Kidney (tissue), 14 donors: ENCODE results near the gene ROCK2. TPM values are rescaled to one million over a fixed set of nuclear protein-coding genes. Genes with fewer than 3 reads are reported as not detected.

Experiments
- DNase-seq, 5 donors: peaks; one replicate each; pipeline ENCODE4 v3.0.0-alpha.2; 2013 to 2020
- FAIRE-seq: peaks from 2 replicates; lab custom pipeline; 2012; peaks lifted over from hg19 to GRCh38; lab: Jason Lieb, UNC
- H3K27ac ChIP-seq, 2 donors: one replicate each; pipeline ENCODE4 v1.7.0; 2013; ENCODE audit warnings: low read depth in 2 of 2, low read length in 2 of 2, inconsistent platforms in 1 of 2
- H3K27me3 ChIP-seq: one replicate; pipeline ENCODE4 v1.7.1; 2013; ENCODE audit warnings: low read length, inconsistent platforms; ENCODE audit not compliant: control insufficient read depth, insufficient read depth
- H3K36me3 ChIP-seq, 3 donors: one replicate each; pipeline versions ENCODE4 v1.7.0 to v1.7.1; 2013; ENCODE audit warnings: low read length in 3 of 3, control low read depth in 1 of 3, inconsistent platforms in 1 of 3; ENCODE audit not compliant: insufficient read depth in 3 of 3, control insufficient read depth in 2 of 3
- H3K4me1 ChIP-seq, 3 donors: one replicate each; pipeline versions ENCODE4 v1.7.0 to v1.7.1; 2013; ENCODE audit warnings: low read length in 3 of 3, inconsistent platforms in 1 of 3, low read depth in 1 of 3; ENCODE audit not compliant: control insufficient read depth in 2 of 3, insufficient read depth in 2 of 3
- H3K4me3 ChIP-seq, 3 donors: one replicate each; pipeline versions ENCODE4 v1.7.0 to v1.8.1; 2013; ENCODE audit warnings: low read length in 3 of 3, control low read depth in 1 of 3, inconsistent platforms in 1 of 3
- H3K9ac ChIP-seq, 3 donors: one replicate each; pipeline versions ENCODE4 v1.7.0 to v1.7.1; 2013; ENCODE audit warnings: low read length in 3 of 3, control low read depth in 1 of 3, inconsistent platforms in 1 of 3
- H3K9me3 ChIP-seq, 3 donors: one replicate each; pipeline versions ENCODE4 v1.7.0 to v1.7.1; 2013; ENCODE audit warnings: low read length in 3 of 3, control low read depth in 1 of 3, inconsistent platforms in 1 of 3; ENCODE audit not compliant: control insufficient read depth in 2 of 3, insufficient read depth in 1 of 3
- CTCF ChIP-seq: IDR thresholded peaks from 3 replicates; pipeline ENCODE4 v1.5.1; 2012; ENCODE audit warnings: mild to moderate bottlenecking, moderate library complexity, borderline replicate concordance; ENCODE audit not compliant: insufficient read depth; ENCODE audit errors: extremely low read depth
- intact Hi-C: fragments of 100-400 bp; cut with DNase I; formaldehyde crosslinking; loops from one replicate; pipeline ENCODE4 v1.11.1; 2022
- polyA plus RNA-seq: library from polyadenylated mRNA; stranded (reverse); fragments of 350-450 nt; fragmentation: Illumina TruSeq; extraction: RNeasy Lipid Tissue Mini Kit (QIAGEN cat#74804); gene quantifications from one replicate; pipeline ENCODE4 v1.2.3, GENCODE V29; 2014; ENCODE audit warnings: low read depth, low replicate concordance; ENCODE audit not compliant: insufficient read depth
- total RNA-seq: library from RNA; stranded (reverse); fragmentation: NEBNext Ultra II Directional; extraction: Animal tissue kit (Norgen Biotek cat#: 25700); gene quantifications from one replicate; pipeline ENCODE4 v1.2.1, GENCODE V29; 2021
- donor health status: control.
- donor health status: control.
- donor health status: control.
- donor health status: control.
- donor health status: control.
- donor health status: DM: yes; HTN: yes; CAD: no.
- donor health status: Normal renal cell carcinoma (clear cell type).

Gene ROCK2
- total and polyA plus RNA-seq, 2 donors from 2014 or later, result 6.7 to 58.3 TPM

- intact Hi-C loops, result no loop called here
Measured at GRCh38 chr2:11385847-11386246, 41.4 kb upstream of the ROCK2 start.

GRCh38 chr2:11385216-11385615, 40.8 kb upstream of the ROCK2 start:
- H3K4me3 ChIP-seq, result no peak overlapping the region
- no peaks in the 10 kb centered on the region for H3K9me3 ChIP-seq
- TF ChIP-seq CTCF, result no peak
- H3K27ac ChIP-seq, result no peak overlapping the region
- DNase-seq (no peak), FAIRE-seq (no peak)
- H3K27me3 ChIP-seq, result no peaks in the 10 kb centered on the region
- no peaks in the 10 kb centered on the region for H3K36me3 ChIP-seq
- H3K9ac ChIP-seq, result no peak overlapping the region
- intact Hi-C loops, result no loop called here
- peaks cover 4 to 16% (median 15%) of the 10 kb centered on the region in 3 donors for H3K4me1 ChIP-seq

More at GRCh38 chr2:11385847-11386246, 41.4 kb upstream of the ROCK2 start:
- TF ChIP-seq CTCF, result no peak
- DNase-seq, result no peak
- Histone ChIP-seq H3K9ac (no peak overlapping the region), H3K27ac (peak overlapping the region in 1 of 2 donors; percentile 7), H3K9me3 (no peaks in the 10 kb centered on the region), H3K27me3 (no peaks in the 10 kb centered on the region), H3K4me1 (peaks cover 4 to 21% (median 15%) of the 10 kb centered on the region in 3 donors), H3K36me3 (no peaks in the 10 kb centered on the region), H3K4me3 (no peak overlapping the region)
- no peak for FAIRE-seq

- intact Hi-C loops, result no loop called here
- H3K9me3 ChIP-seq, result no peaks in the 10 kb centered on the region
- no peaks in the 10 kb centered on the region for H3K27me3 ChIP-seq
- no peaks in the 10 kb centered on the region for H3K36me3 ChIP-seq
- FAIRE-seq (no peak), DNase-seq (no peak)
- peaks cover 0 to 10% (median 0%) of the 10 kb centered on the region in 3 donors for H3K4me1 ChIP-seq
- TF ChIP-seq CTCF, result no peak
- no peak overlapping the region for H3K4me3 ChIP-seq
- H3K9ac ChIP-seq, result no peak overlapping the region
- H3K27ac ChIP-seq, result no peak overlapping the region
Measured at GRCh38 chr2:11379558-11379957, 35.1 kb upstream of the ROCK2 start.
